H1 (cell line): ENCODE measurements around the gene GRIK4.

Source experiments
- ATF2 ChIP-seq: IDR thresholded peaks from 2 replicates; pipeline ENCODE4 v1.6.1; 2012; ENCODE audit warnings: low read length, inconsistent platforms
- BCL11A ChIP-seq, 2 experiments: IDR thresholded peaks; one replicate each; pipeline ENCODE4 v1.6.1; 2011; ENCODE audit warnings: low read depth in 2 of 2, low read length in 2 of 2, mild to moderate bottlenecking in 2 of 2
- BRCA1 ChIP-seq: IDR thresholded peaks from 2 replicates; pipeline ENCODE4 v1.6.1; 2012; ENCODE audit warnings: low read depth, low read length, improper control_type of control experiment
- CTCF ChIP-seq, 3 experiments: IDR thresholded peaks; 1 replicate in 2 of 3; 2 replicates in 1 of 3; pipeline versions ENCODE4 v1.5.1 to v1.6.1; 2011; ENCODE audit warnings: low read length in 3 of 3, mild to moderate bottlenecking in 3 of 3, inconsistent platforms in 2 of 3, low read depth in 1 of 3, moderate library complexity in 1 of 3; ENCODE audit not compliant: insufficient read depth in 1 of 3; ENCODE audit errors: control extremely low read depth in 1 of 3
- E2F6 ChIP-seq: IDR thresholded peaks from 2 replicates; pipeline ENCODE4 v1.6.1; 2012; ENCODE audit warnings: inconsistent platforms
- HDAC2 ChIP-seq, 2 experiments: fragments of 300-600 bp in 1 of 2; sonication (generic) in 1 of 2; IDR thresholded peaks; 2 replicates each; pipeline ENCODE4 v1.6.1; 2011 to 2012; ENCODE audit warnings: low read depth in 2 of 2, low read length in 2 of 2, mild to moderate bottlenecking in 2 of 2, moderate library complexity in 2 of 2, borderline replicate concordance in 1 of 2, inconsistent platforms in 1 of 2
- MAX ChIP-seq: IDR thresholded peaks from 2 replicates; pipeline ENCODE4 v1.6.1; 2012; ENCODE audit warnings: inconsistent platforms
- POLR2A ChIP-seq, 2 experiments: IDR thresholded peaks; 1 replicate in 1 of 2; 2 replicates in 1 of 2; pipeline ENCODE4 v1.6.1; 2011; ENCODE audit warnings: low read depth in 2 of 2, low read length in 2 of 2, mild to moderate bottlenecking in 2 of 2; ENCODE audit errors: control extremely low read depth in 1 of 2
- RBBP5 ChIP-seq: IDR thresholded peaks from 2 replicates; pipeline ENCODE4 v1.7.1; 2012; ENCODE audit warnings: low read depth, mild to moderate bottlenecking, inconsistent platforms, low read length, moderate library complexity, borderline replicate concordance
- RNF2 ChIP-seq: fragments of 200-900, 300-1000 bp; sonication (generic); IDR thresholded peaks from 2 replicates; pipeline ENCODE4 v1.7.1; 2016; ENCODE audit warnings: borderline replicate concordance, low read depth, mild to moderate bottlenecking, antibody characterized with exemption, low read length; ENCODE audit not compliant: poor library complexity, severe bottlenecking; ENCODE audit errors: missing control alignments
- TAF1 ChIP-seq: IDR thresholded peaks from 2 replicates; pipeline ENCODE4 v1.6.1; 2011; ENCODE audit warnings: mild to moderate bottlenecking, low read depth, low read length
- TCF12 ChIP-seq: IDR thresholded peaks from 2 replicates; pipeline ENCODE4 v1.6.1; 2011; ENCODE audit warnings: low read depth, mild to moderate bottlenecking, low read length
- USF2 ChIP-seq: IDR thresholded peaks from 2 replicates; pipeline ENCODE4 v1.6.1; 2011; ENCODE audit warnings: low read length, improper control_type of control experiment
- YY1 ChIP-seq: IDR thresholded peaks from 2 replicates; pipeline ENCODE4 v1.6.1; 2011; ENCODE audit warnings: low read depth, mild to moderate bottlenecking, low read length

- TF ChIP-seq CTCF (IDR thresholded peaks at IDR 0.05; ENCODE audit: control extremely low read depth in 1 of 3, insufficient read depth in 1 of 3, low read depth in 1 of 3, low read length in 3 of 3) (no peak), POLR2A (IDR thresholded peaks at IDR 0.05; ENCODE audit: control extremely low read depth in 1 of 2, low read depth in 2 of 2, low read length in 2 of 2) (no peak), BRCA1 (no peak), ATF2 (no peak), RNF2 (no peak), USF2 (no peak), TAF1 (no peak), RBBP5 (no peak), HDAC2 (IDR thresholded peaks at IDR 0.05; ENCODE audit: borderline replicate concordance in 1 of 2, low read depth in 2 of 2, low read length in 2 of 2) (no peak), MAX (no peak), TCF12 (no peak), YY1 (no peak), E2F6 (no peak), BCL11A (IDR thresholded peaks at IDR 0.05; ENCODE audit: low read depth in 2 of 2, low read length in 2 of 2) (no peak)
These were observed 258.4 kb downstream of the GRIK4 start for GRCh38 chr11:120769906-120770305.
